KBM-7 (cell line): ENCODE measurements around the gene TBX4.
A peak's percentile ranks its signal among the peaks of the same experiment; 100 is the strongest.

Source experiments
- DNase-seq: peaks from one replicate; pipeline ENCODE4 v3.0.0-alpha.2; 2015
- in situ Hi-C: fragments of 300-500 bp; cut with MboI; formaldehyde crosslinking; loops from 2 replicates; pipeline ENCODE4 v1.14.3; 2020; ENCODE audit warnings: low sequenced_read_pairs, low pct_unique_long_range_greater_than_20kb, mixed read lengths

Gene TBX4

GRCh38 chr17:61452301-61453290 is at the start of gene TBX4:
Gene TBX4, plus strand, starts transcription at chr17:61452422. Its CDS starts 4,069 bp downstream, at chr17:61456491.
- in situ Hi-C loops, result no loop called here

GRCh38 chr17:61402978-61403800 is 49.0 kb upstream of the TBX4 start:
- no peak for DNase-seq
- in situ Hi-C loops, result loop anchor here (25.0 kb wide), 2 partner anchors 159 to 434 kb away; no protein-coding TSS in a partner anchor

More at GRCh38 chr17:61452301-61453290, at the start of gene TBX4:
- DNase-seq, result no peak

- no peak for DNase-seq
- in situ Hi-C loops, result loop anchor here (25.0 kb wide), 2 partner anchors 158 to 433 kb away; no protein-coding TSS in a partner anchor
Observed at GRCh38 chr17:61403801-61404662, 48.2 kb upstream of the TBX4 start.

GRCh38 chr17:61404663-61404912 is 47.6 kb upstream of the TBX4 start:
- DNase-seq, result no peak
- in situ Hi-C loops, result loop anchor here (25.0 kb wide), 2 partner anchors 158 to 433 kb away; no protein-coding TSS in a partner anchor

- in situ Hi-C loops, result loop anchor here (25.0 kb wide), 2 partner anchors 157 to 432 kb away; no protein-coding TSS in a partner anchor
- DNase-seq, result no peak
Observed at GRCh38 chr17:61404913-61405685, 47.1 kb upstream of the TBX4 start.

- in situ Hi-C loops, result loop anchor here (25.0 kb wide), 2 partner anchors 156 to 431 kb away; no protein-coding TSS in a partner anchor
- no peak for DNase-seq
Observed at GRCh38 chr17:61405686-61406536, 46.3 kb upstream of the TBX4 start.

- DNase-seq, result no peak
- in situ Hi-C loops, result loop anchor here (25.0 kb wide), 2 partner anchors 156 to 431 kb away; no protein-coding TSS in a partner anchor
Observed at GRCh38 chr17:61406537-61406845, 45.7 kb upstream of the TBX4 start.

GRCh38 chr17:61406971-61407911 is 45.0 kb upstream of the TBX4 start:
- DNase-seq, result no peak
- in situ Hi-C loops, result loop anchor here (25.0 kb wide), 2 partner anchors 155 to 430 kb away; no protein-coding TSS in a partner anchor

- in situ Hi-C loops, result loop anchor here (25.0 kb wide), 2 partner anchors 154 to 429 kb away; no protein-coding TSS in a partner anchor
- no peak for DNase-seq
Observed at GRCh38 chr17:61408151-61409041, 43.8 kb upstream of the TBX4 start.

- peak; percentile 43 for DNase-seq
- in situ Hi-C loops, result loop anchor here (25.0 kb wide), 2 partner anchors 153 to 428 kb away; no protein-coding TSS in a partner anchor
Observed at GRCh38 chr17:61409301-61410112, 42.7 kb upstream of the TBX4 start.

- DNase-seq, result no peak
- in situ Hi-C loops, result loop anchor here (25.0 kb wide), 2 partner anchors 152 to 427 kb away; no protein-coding TSS in a partner anchor
Observed at GRCh38 chr17:61410141-61411010, 41.8 kb upstream of the TBX4 start.

GRCh38 chr17:61411011-61411260 is 41.3 kb upstream of the TBX4 start:
- DNase-seq, result no peak
- in situ Hi-C loops, result loop anchor here (25.0 kb wide), 2 partner anchors 151 to 426 kb away; no protein-coding TSS in a partner anchor

- in situ Hi-C loops, result loop anchor here (25.0 kb wide), 2 partner anchors 151 to 426 kb away; no protein-coding TSS in a partner anchor
- no peak for DNase-seq
Observed at GRCh38 chr17:61411261-61412142, 40.7 kb upstream of the TBX4 start.
